Natural killer cell (primary cell): Measurements from ENCODE around the gene MOV10L1. TPM values are rescaled to one million over a fixed set of nuclear protein-coding genes. Genes with fewer than 3 reads are reported as not detected.
"Not testable (repeated sequence)": the region's sequence is repeated elsewhere in the genome, so short reads cannot be mapped to it uniquely, and the experiment has no call there.

Source experiments
- ATAC-seq, 3 donors: fragments of 150-1000 bp in 2 of 3; fragments of 200-7000 bp in 1 of 3; cut with Tn5 transposase; 1 replicate in 1 of 3; 2 replicates in 2 of 3; pipeline ENCODE4 v1.10.0; 2021; ENCODE audit warnings: mild to moderate bottlenecking in 2 of 3, moderate library complexity in 2 of 3
- DNase-seq, 2 donors: peaks; one replicate each; pipeline versions ENCODE4 v3.0.0 to v3.0.0-alpha.2; 2013 to 2021; ENCODE audit warnings: mixed read lengths in 1 of 2
- H3K27ac ChIP-seq: one replicate; pipeline ENCODE4 v1.5.1; 2013; ENCODE audit warnings: mild to moderate bottlenecking, low read length
- H3K27me3 ChIP-seq: one replicate; pipeline ENCODE4 v1.6.1; 2013; ENCODE audit warnings: low read length; ENCODE audit not compliant: control insufficient read depth, insufficient read depth
- H3K36me3 ChIP-seq: one replicate; pipeline ENCODE4 v1.6.1; 2013; ENCODE audit warnings: low read length; ENCODE audit not compliant: control insufficient read depth, insufficient read depth
- H3K4me1 ChIP-seq: one replicate; pipeline ENCODE4 v1.6.1; 2013; ENCODE audit warnings: low read length; ENCODE audit not compliant: control insufficient read depth, insufficient read depth
- H3K4me3 ChIP-seq: one replicate; pipeline ENCODE4 v1.5.1; 2013; ENCODE audit warnings: low read length
- H3K9me3 ChIP-seq: one replicate; pipeline ENCODE4 v1.6.1; 2013; ENCODE audit warnings: low read length; ENCODE audit not compliant: control insufficient read depth, insufficient read depth
- H3K27ac Mint-ChIP-seq, 2 donors: one replicate each; pipeline ENCODE4 v1.8.0; 2022; ENCODE audit warnings: mild to moderate bottlenecking in 2 of 2, mixed read lengths in 2 of 2, moderate library complexity in 1 of 2
- H3K27me3 Mint-ChIP-seq, 2 donors: one replicate each; pipeline ENCODE4 v1.8.0; 2022; ENCODE audit warnings: low read depth in 2 of 2, mixed read lengths in 2 of 2
- H3K36me3 Mint-ChIP-seq: one replicate; pipeline ENCODE4 v1.8.0; 2022; ENCODE audit warnings: mixed read lengths
- H3K4me1 Mint-ChIP-seq, 2 donors: one replicate each; pipeline ENCODE4 v1.8.0; 2022; ENCODE audit warnings: mixed read lengths in 2 of 2
- H3K4me3 Mint-ChIP-seq: one replicate; pipeline ENCODE4 v1.8.0; 2022; ENCODE audit warnings: mild to moderate bottlenecking, moderate library complexity, mixed read lengths
- H3K9me3 Mint-ChIP-seq, 2 donors: one replicate each; pipeline ENCODE4 v1.8.0; 2022; ENCODE audit warnings: mixed read lengths in 2 of 2
- CTCF ChIP-seq: fragments of 200-600 bp; IDR thresholded peaks from one replicate; pipeline ENCODE4 v1.8.0; 2022; ENCODE audit warnings: antibody characterized with exemption
- WGBS: methylation state at CpG from one replicate; pipeline ENCODE4 v1.1.7; 2013; ENCODE audit warnings: missing lambda C conversion rate; ENCODE audit not compliant: insufficient coverage; 5-methylcytosine and 5-hydroxymethylcytosine counted together
- intact Hi-C: fragments of 100-400 bp; cut with micrococcal nuclease; formaldehyde crosslinking; loops from one replicate; pipeline ENCODE4 v1.14.2; 2022
- total RNA-seq, 4 donors: library from RNA; stranded (reverse); fragments of 120-200 nt in 1 of 4; gene quantifications; one replicate each; pipeline versions ENCODE4 v1.2.3 to v1.2.4, GENCODE V29; 2013 to 2022

MOV10L1 gene
- total RNA-seq, 3 donors from 2014 or later (not counting 1 experiment from before 2014, with no cell fraction given), result 1.0 to 1.7 TPM; not detected in 1

- Mint-ChIP-seq H3K27me3 (peaks cover 0 to 8% of the 10 kb centered on the region in 2 donors), H3K4me3 (no peak overlapping the region), H3K9me3 (no peaks in the 10 kb centered on the region), H3K27ac (no peak overlapping the region), H3K4me1 (peaks cover 0 to 10% of the 10 kb centered on the region in 2 donors), H3K36me3 (no peaks in the 10 kb centered on the region)
- Histone ChIP-seq H3K27me3 (no peaks in the 10 kb centered on the region), H3K4me1 (peaks cover 11% of the 10 kb centered on the region), H3K27ac (no peak overlapping the region), H3K4me3 (no peak overlapping the region), H3K36me3 (no peaks in the 10 kb centered on the region), H3K9me3 (no peaks in the 10 kb centered on the region)
- TF ChIP-seq CTCF, result no peak
- DNase-seq, result no peak
- 86% methylated on average over 25 of the region's 25 CpGs for WGBS
- ATAC-seq, result no peak
- intact Hi-C loops, result loop anchor here (5.0 kb wide), 1 partner anchor 46 kb away; no protein-coding TSS in a partner anchor
Observed at GRCh38 chr22:50145721-50146438, 56.1 kb downstream of the MOV10L1 start.

GRCh38 chr22:50146439-50147238 lies 56.8 kb downstream of the MOV10L1 start:
- no peak overlapping the region for H3K27ac ChIP-seq
- Mint-ChIP-seq H3K27ac (no peak overlapping the region), H3K4me3 (no peak overlapping the region), H3K27me3 (peaks cover 0 to 8% of the 10 kb centered on the region in 2 donors), H3K9me3 (no peaks in the 10 kb centered on the region), H3K4me1 (peaks cover 0 to 10% of the 10 kb centered on the region in 2 donors), H3K36me3 (no peaks in the 10 kb centered on the region)
- no peaks in the 10 kb centered on the region for H3K9me3 ChIP-seq
- H3K27me3 ChIP-seq, result no peaks in the 10 kb centered on the region
- 85% methylated on average over 24 of the region's 27 CpGs for whole genome bisulfite sequencing
- H3K36me3 ChIP-seq, result no peaks in the 10 kb centered on the region
- intact Hi-C loops, result loop anchor here (5.0 kb wide), 1 partner anchor 46 kb away; no protein-coding TSS in a partner anchor
- DNase-seq, result no peak
- peak in 1 of 3 donors; percentile 47 for ATAC-seq
- peaks cover 11% of the 10 kb centered on the region for H3K4me1 ChIP-seq
- no peak overlapping the region for H3K4me3 ChIP-seq
- TF ChIP-seq CTCF, result no peak

GRCh38 chr22:50147258-50148165 lies 57.7 kb downstream of the MOV10L1 start:
- not testable (repeated sequence) for H3K27ac ChIP-seq, H3K36me3 ChIP-seq, H3K36me3 Mint-ChIP-seq, H3K4me3 ChIP-seq, DNase-seq, H3K4me1 Mint-ChIP-seq, H3K27ac Mint-ChIP-seq, ATAC-seq, H3K27me3 ChIP-seq, H3K27me3 Mint-ChIP-seq, H3K9me3 ChIP-seq, H3K4me3 Mint-ChIP-seq, H3K9me3 Mint-ChIP-seq
- H3K4me1 ChIP-seq, result peaks cover 11% of the 10 kb centered on the region
- 75% methylated on average over 14 of the region's 26 CpGs for WGBS
- intact Hi-C loops, result loop anchor here (5.0 kb wide), 1 partner anchor 45 kb away; no protein-coding TSS in a partner anchor
